Stimulated activated CD4-positive, alpha-beta T cell treated with anti-CD3 and anti-CD28 coated beads, Interleukin-4, amount 100 ng/mL, for 1 hour (primary cell): ENCODE data around the gene PSMC1.

ENCODE experiments used
- DNase-seq: peaks from one replicate; pipeline ENCODE4 v3.0.0-alpha.2; 2020

The PSMC1 gene

GRCh38 chr14:90276646-90277367 is 20.5 kb downstream of the PSMC1 start:
- no peak for DNase-seq

- DNase-seq, result no peak
These were observed 21.3 kb downstream of the PSMC1 start for GRCh38 chr14:90277581-90278198.

GRCh38 chr14:90278199-90279175 is 22.1 kb downstream of the PSMC1 start:
- no peak for DNase-seq

- DNase-seq, result no peak
These were observed 23.7 kb downstream of the PSMC1 start for GRCh38 chr14:90280096-90280495.

GRCh38 chr14:90281261-90281660 is 24.9 kb downstream of the PSMC1 start:
- DNase-seq, result no peak

GRCh38 chr14:90281756-90282155 is 25.4 kb downstream of the PSMC1 start:
- no peak for DNase-seq

GRCh38 chr14:90287791-90288190 is 31.4 kb downstream of the PSMC1 start:
- DNase-seq, result no peak

- no peak for DNase-seq
These were observed 32.5 kb downstream of the PSMC1 start for GRCh38 chr14:90288651-90289355.

GRCh38 chr14:90290337-90291011 is 34.1 kb downstream of the PSMC1 start:
- DNase-seq, result no peak

GRCh38 chr14:90291699-90292098 is 35.3 kb downstream of the PSMC1 start:
- DNase-seq, result no peak

- DNase-seq, result no peak
These were observed 37.7 kb downstream of the PSMC1 start for GRCh38 chr14:90293766-90294730.

- DNase-seq, result no peak
These were observed 38.5 kb downstream of the PSMC1 start for GRCh38 chr14:90294872-90295271.

GRCh38 chr14:90295870-90296516 is 39.6 kb downstream of the PSMC1 start:
- no peak for DNase-seq

- DNase-seq, result no peak
These were observed 40.3 kb downstream of the PSMC1 start for GRCh38 chr14:90296641-90297040.

GRCh38 chr14:90297876-90298629 is 41.7 kb downstream of the PSMC1 start:
- no peak for DNase-seq

- DNase-seq, result no peak
These were observed 43.1 kb downstream of the PSMC1 start for GRCh38 chr14:90299408-90299807.

- DNase-seq, result no peak
These were observed 44.3 kb downstream of the PSMC1 start for GRCh38 chr14:90300611-90301047.

GRCh38 chr14:90301122-90301521 is 44.8 kb downstream of the PSMC1 start:
- no peak for DNase-seq

- DNase-seq, result no peak
These were observed 45.3 kb downstream of the PSMC1 start for GRCh38 chr14:90301668-90302090.
